Neural cell (in vitro differentiated cells): Measurements from ENCODE around the gene CEP72. TPM values are rescaled to one million over a fixed set of nuclear protein-coding genes. Genes with fewer than 3 reads are reported as not detected.

Source experiments
- H2AFZ ChIP-seq: fragments of 200-600, 300-800 bp; sonication (generic), shearing (Covaris generic); 2 replicates; pipeline ENCODE4 v1.6.0; 2014; ENCODE audit warnings: low read depth, mild to moderate bottlenecking, antibody characterized with exemption, low read length, moderate library complexity
- H3F3A ChIP-seq: fragments of 200-600 bp; shearing (Covaris generic); 2 replicates; pipeline ENCODE4 v1.6.1; 2016; ENCODE audit warnings: mild to moderate bottlenecking, moderate library complexity, mixed read lengths, antibody characterized with exemption, low read length; ENCODE audit not compliant: insufficient read depth, poor library complexity, severe bottlenecking
- H3K27ac ChIP-seq: fragments of 200-600, 300-800 bp; sonication (generic), shearing (Covaris generic); 2 replicates; pipeline ENCODE4 v1.5.1; 2014; ENCODE audit warnings: mild to moderate bottlenecking, low read length, moderate library complexity
- H3K27me3 ChIP-seq: fragments of 300-800, 200-600 bp; sonication (generic), shearing (Covaris generic); 2 replicates; pipeline ENCODE4 v1.6.0; 2014; ENCODE audit warnings: mild to moderate bottlenecking, low read depth, low read length, moderate library complexity; ENCODE audit not compliant: insufficient read depth
- H3K36me3 ChIP-seq: fragments of 300-800, 200-600 bp; sonication (generic), shearing (Covaris generic); 2 replicates; pipeline ENCODE4 v1.5.1; 2014; ENCODE audit warnings: mild to moderate bottlenecking, antibody characterized with exemption, low read length, moderate library complexity; ENCODE audit not compliant: insufficient read depth
- H3K4me2 ChIP-seq: fragments of 300-800, 200-600 bp; sonication (generic), shearing (Covaris generic); 2 replicates; pipeline ENCODE4 v1.6.0; 2014; ENCODE audit warnings: mild to moderate bottlenecking, low read length
- H3K4me3 ChIP-seq: fragments of 300-800, 200-600 bp; sonication (generic), shearing (Covaris generic); 2 replicates; pipeline ENCODE4 v1.5.1; 2014; ENCODE audit warnings: mild to moderate bottlenecking, low read length, moderate library complexity
- H3K79me2 ChIP-seq: fragments of 200-600 bp; shearing (Covaris generic); replicated peaks from 2 replicates; pipeline ENCODE4 v1.6.0; 2014; ENCODE audit warnings: mild to moderate bottlenecking, low read length, moderate library complexity; ENCODE audit not compliant: insufficient read depth
- H3K9ac ChIP-seq: fragments of 300-800, 200-600 bp; sonication (generic), shearing (Covaris generic); 2 replicates; pipeline ENCODE4 v1.6.1; 2016; ENCODE audit warnings: mild to moderate bottlenecking, low read length, mixed read lengths
- H3K9me2 ChIP-seq: fragments of 200-600 bp; shearing (Covaris generic); 2 replicates; pipeline ENCODE4 v1.6.1; 2016; ENCODE audit warnings: mild to moderate bottlenecking, low read length, mixed read lengths; ENCODE audit not compliant: insufficient read depth
- H3K9me3 ChIP-seq: fragments of 200-600, 300-800 bp; sonication (generic), shearing (Covaris generic); 2 replicates; pipeline ENCODE4 v1.6.1; 2016; ENCODE audit warnings: mild to moderate bottlenecking, mixed run types, low read length, moderate library complexity, mixed read lengths
- H4K20me1 ChIP-seq: fragments of 200-600 bp; shearing (Covaris generic); 2 replicates; pipeline ENCODE4 v1.6.1; 2016; ENCODE audit warnings: mild to moderate bottlenecking, mixed run types; ENCODE audit not compliant: insufficient read depth
- EP300 ChIP-seq: fragments of 450-650 bp; conservative IDR thresholded peaks from 2 replicates; pipeline ENCODE4 v1.6.1; 2014; ENCODE audit warnings: antibody characterized with exemption, mild to moderate bottlenecking, moderate library complexity; ENCODE audit not compliant: poor library complexity, severe bottlenecking
- EZH2 ChIP-seq: fragments of 200-600, 300-800 bp; shearing (Covaris generic), sonication (generic); IDR thresholded peaks from 2 replicates; pipeline ENCODE4 v1.6.1; 2014; ENCODE audit warnings: antibody characterized with exemption, low read length, borderline replicate concordance, mild to moderate bottlenecking; ENCODE audit not compliant: insufficient read depth, poor library complexity, severe bottlenecking
- MXI1 ChIP-seq: fragments of 450-650 bp; conservative IDR thresholded peaks from 2 replicates; pipeline ENCODE4 v1.6.1; 2014; ENCODE audit warnings: antibody characterized with exemption, mild to moderate bottlenecking; ENCODE audit not compliant: poor library complexity, severe bottlenecking
- POLR2AphosphoS5 ChIP-seq: IDR thresholded peaks from 2 replicates; pipeline ENCODE4 v1.6.1; 2012
- RAD21 ChIP-seq: fragments of 450-650 bp; conservative IDR thresholded peaks from 2 replicates; pipeline ENCODE4 v1.6.1; 2014; ENCODE audit warnings: antibody characterized with exemption, mild to moderate bottlenecking, moderate library complexity
- SMC3 ChIP-seq: fragments of 450-650 bp; conservative IDR thresholded peaks from 2 replicates; pipeline ENCODE4 v1.6.1; 2014; ENCODE audit warnings: antibody characterized with exemption, mild to moderate bottlenecking, moderate library complexity; ENCODE audit not compliant: poor library complexity
- TAF1 ChIP-seq: IDR thresholded peaks from 2 replicates; pipeline ENCODE4 v1.6.1; 2012; ENCODE audit warnings: low read depth
- polyA plus RNA-seq: library from polyadenylated mRNA; depleted of rRNA; stranded (reverse); fragments of >200 nt; gene quantifications from 2 replicates; pipeline ENCODE4 v1.2.3, GENCODE V29; 2014
- TF ChIP-seq, protein P1 (sequence below): IDR thresholded peaks from 2 replicates; pipeline ENCODE4 v1.6.1; 2012; ENCODE audit warnings: borderline replicate concordance
- TF ChIP-seq, protein P2 (sequence below): fragments of 450-650 bp; IDR thresholded peaks from 2 replicates; pipeline ENCODE4 v1.5.1; 2014; ENCODE audit warnings: antibody characterized with exemption, mild to moderate bottlenecking, moderate library complexity; ENCODE audit not compliant: poor library complexity, severe bottlenecking

Gene CEP72
- polyA plus RNA-seq, 1 donor from 2014 or later, result 5.9 TPM

DNA sequence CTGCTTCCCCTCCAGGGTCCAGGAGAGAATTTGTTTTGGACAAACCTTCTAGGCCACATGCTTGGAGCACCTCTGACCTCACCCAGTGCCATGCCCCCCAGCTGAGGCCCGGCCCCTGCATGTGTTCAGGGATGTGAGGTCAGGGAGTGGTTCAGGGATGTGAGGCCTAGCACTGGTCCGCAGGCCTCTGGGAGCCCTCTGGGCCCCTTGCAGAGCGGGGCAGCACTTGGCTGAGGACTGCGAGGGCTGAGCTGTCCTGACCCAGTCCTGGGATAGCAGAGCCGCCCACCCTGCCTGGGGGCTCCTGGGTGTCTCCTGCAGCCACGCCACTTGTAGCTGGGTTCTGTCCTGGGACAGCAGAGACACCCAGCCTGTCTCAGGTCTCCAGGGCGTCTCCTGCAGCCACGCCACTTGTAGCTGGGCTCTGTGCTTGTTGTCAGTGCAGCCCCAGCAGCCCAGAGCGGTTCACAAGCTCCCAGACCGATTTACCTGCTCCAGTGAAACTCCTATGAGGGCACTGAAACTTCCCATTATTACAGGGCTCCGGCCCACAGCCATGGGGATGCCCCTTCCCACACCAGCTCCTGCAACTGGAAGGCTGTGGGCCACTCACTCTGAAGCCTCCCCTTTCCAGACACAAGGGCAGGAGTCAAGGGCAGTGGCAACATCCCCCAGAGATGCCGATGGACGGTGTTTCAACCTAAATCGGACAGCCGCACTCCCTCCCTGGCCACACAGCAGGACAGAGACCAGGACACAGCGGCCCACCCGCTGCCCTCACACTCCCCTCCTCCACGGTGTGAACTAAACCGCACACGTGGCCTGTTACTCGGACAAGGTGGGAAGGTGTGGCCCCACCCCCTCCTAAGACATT lies 5.4 kb upstream of the CEP72 start:
- no peak overlapping the region for H2AFZ ChIP-seq

DNA sequence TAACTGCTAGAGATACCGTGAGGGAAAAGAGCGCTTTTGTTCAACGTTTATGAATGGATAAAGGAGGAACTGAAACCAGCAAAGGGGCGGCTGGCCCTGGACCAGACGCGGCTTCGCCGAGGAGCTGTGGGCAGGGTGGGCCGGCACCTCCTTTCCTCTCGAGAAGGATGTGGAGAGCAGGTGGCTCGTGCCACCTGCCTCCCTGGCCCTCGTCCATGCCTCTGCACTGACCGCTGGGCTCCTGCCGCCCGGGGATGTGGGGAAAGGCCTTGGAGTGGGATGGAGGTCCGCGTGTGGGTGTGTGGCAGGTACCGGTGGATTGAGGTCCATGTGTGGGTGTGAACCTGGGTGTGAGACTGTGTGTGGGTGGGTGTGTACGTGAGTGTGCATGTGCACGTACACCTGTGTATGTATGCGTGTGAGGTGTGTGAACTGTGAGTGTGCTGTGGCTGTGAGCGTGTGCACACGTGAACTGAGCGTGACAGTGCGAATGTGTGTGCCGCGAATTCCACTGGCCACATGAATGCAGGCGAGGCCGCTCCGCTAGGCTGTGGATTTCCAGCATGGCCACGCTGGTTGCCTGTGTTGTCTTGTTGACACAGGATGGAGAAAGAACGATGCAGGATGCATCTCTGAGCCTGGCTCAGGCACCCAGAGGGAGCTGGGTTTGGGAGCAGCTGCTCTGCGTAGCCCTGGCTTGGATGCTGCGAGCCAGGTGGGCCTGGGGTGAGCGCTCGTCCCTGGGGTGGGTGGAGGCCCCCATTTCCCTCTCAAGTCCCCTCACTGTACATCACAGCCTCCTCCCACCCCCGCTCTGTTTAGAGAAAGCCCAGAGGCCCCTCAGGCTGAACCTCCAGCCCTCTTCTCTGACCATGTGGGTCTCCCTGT lies 4.4 kb upstream of the CEP72 start:
- H3K9me3 ChIP-seq, result no peaks in the 10 kb centered on the region
- TF ChIP-seq TAF1, result no peak
- no peak for TF ChIP-seq EZH2
- TF ChIP-seq POLR2AphosphoS5, result no peak
- TF ChIP-seq RAD21, result no peak
- TF ChIP-seq, protein P1, sequence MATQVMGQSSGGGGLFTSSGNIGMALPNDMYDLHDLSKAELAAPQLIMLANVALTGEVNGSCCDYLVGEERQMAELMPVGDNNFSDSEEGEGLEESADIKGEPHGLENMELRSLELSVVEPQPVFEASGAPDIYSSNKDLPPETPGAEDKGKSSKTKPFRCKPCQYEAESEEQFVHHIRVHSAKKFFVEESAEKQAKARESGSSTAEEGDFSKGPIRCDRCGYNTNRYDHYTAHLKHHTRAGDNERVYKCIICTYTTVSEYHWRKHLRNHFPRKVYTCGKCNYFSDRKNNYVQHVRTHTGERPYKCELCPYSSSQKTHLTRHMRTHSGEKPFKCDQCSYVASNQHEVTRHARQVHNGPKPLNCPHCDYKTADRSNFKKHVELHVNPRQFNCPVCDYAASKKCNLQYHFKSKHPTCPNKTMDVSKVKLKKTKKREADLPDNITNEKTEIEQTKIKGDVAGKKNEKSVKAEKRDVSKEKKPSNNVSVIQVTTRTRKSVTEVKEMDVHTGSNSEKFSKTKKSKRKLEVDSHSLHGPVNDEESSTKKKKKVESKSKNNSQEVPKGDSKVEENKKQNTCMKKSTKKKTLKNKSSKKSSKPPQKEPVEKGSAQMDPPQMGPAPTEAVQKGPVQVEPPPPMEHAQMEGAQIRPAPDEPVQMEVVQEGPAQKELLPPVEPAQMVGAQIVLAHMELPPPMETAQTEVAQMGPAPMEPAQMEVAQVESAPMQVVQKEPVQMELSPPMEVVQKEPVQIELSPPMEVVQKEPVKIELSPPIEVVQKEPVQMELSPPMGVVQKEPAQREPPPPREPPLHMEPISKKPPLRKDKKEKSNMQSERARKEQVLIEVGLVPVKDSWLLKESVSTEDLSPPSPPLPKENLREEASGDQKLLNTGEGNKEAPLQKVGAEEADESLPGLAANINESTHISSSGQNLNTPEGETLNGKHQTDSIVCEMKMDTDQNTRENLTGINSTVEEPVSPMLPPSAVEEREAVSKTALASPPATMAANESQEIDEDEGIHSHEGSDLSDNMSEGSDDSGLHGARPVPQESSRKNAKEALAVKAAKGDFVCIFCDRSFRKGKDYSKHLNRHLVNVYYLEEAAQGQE, result no peak
- TF ChIP-seq EP300, result no peak
- no peak for TF ChIP-seq MXI1

More for the DNA sequence above, 5.4 kb upstream of the CEP72 start:
- Histone ChIP-seq H3K4me3 (no peak overlapping the region), H3K27ac (no peak overlapping the region), H3K4me2 (no peak overlapping the region), H3F3A (no peaks in the 10 kb centered on the region), H3K36me3 (no peaks in the 10 kb centered on the region), H4K20me1 (no peaks in the 10 kb centered on the region), H3K9me2 (no peaks in the 10 kb centered on the region), H3K9ac (no peak overlapping the region), H3K79me2 (no peaks in the 10 kb centered on the region), H3K27me3 (no peaks in the 10 kb centered on the region), H3K9me3 (no peaks in the 10 kb centered on the region)
- no peak for TF ChIP-seq POLR2AphosphoS5
- no peak for TF ChIP-seq EP300
- TF ChIP-seq, protein P2, sequence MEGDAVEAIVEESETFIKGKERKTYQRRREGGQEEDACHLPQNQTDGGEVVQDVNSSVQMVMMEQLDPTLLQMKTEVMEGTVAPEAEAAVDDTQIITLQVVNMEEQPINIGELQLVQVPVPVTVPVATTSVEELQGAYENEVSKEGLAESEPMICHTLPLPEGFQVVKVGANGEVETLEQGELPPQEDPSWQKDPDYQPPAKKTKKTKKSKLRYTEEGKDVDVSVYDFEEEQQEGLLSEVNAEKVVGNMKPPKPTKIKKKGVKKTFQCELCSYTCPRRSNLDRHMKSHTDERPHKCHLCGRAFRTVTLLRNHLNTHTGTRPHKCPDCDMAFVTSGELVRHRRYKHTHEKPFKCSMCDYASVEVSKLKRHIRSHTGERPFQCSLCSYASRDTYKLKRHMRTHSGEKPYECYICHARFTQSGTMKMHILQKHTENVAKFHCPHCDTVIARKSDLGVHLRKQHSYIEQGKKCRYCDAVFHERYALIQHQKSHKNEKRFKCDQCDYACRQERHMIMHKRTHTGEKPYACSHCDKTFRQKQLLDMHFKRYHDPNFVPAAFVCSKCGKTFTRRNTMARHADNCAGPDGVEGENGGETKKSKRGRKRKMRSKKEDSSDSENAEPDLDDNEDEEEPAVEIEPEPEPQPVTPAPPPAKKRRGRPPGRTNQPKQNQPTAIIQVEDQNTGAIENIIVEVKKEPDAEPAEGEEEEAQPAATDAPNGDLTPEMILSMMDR, result no peak
- TF ChIP-seq EZH2, result no peak
- TF ChIP-seq MXI1, result no peak
- TF ChIP-seq, protein P1, result no peak
- TF ChIP-seq RAD21, result no peak
- no peak for TF ChIP-seq TAF1
- TF ChIP-seq SMC3, result no peak

More for the DNA sequence above, 4.4 kb upstream of the CEP72 start:
- no peak overlapping the region for H3K4me2 ChIP-seq
- no peak overlapping the region for H2AFZ ChIP-seq
- peaks cover 3% of the 10 kb centered on the region for H3K79me2 ChIP-seq
- H3K9me2 ChIP-seq, result no peaks in the 10 kb centered on the region
- H4K20me1 ChIP-seq, result no peaks in the 10 kb centered on the region
- H3K27ac ChIP-seq, result no peak overlapping the region
- no peak overlapping the region for H3K9ac ChIP-seq
- no peaks in the 10 kb centered on the region for H3K27me3 ChIP-seq
- no peaks in the 10 kb centered on the region for H3K36me3 ChIP-seq
- no peak overlapping the region for H3K4me3 ChIP-seq
- H3F3A ChIP-seq, result no peaks in the 10 kb centered on the region
